GM04503 (cell line): Measurements from ENCODE around the gene ZNF697.
"Not testable (repeated sequence)": the region's sequence is repeated elsewhere in the genome, so short reads cannot be mapped to it uniquely, and the experiment has no call there.

Experiments used
- DNase-seq: peaks from one replicate; pipeline ENCODE4 v3.0.0-alpha.2; 2012; ENCODE audit warnings: low read depth

ZNF697 gene

DNA sequence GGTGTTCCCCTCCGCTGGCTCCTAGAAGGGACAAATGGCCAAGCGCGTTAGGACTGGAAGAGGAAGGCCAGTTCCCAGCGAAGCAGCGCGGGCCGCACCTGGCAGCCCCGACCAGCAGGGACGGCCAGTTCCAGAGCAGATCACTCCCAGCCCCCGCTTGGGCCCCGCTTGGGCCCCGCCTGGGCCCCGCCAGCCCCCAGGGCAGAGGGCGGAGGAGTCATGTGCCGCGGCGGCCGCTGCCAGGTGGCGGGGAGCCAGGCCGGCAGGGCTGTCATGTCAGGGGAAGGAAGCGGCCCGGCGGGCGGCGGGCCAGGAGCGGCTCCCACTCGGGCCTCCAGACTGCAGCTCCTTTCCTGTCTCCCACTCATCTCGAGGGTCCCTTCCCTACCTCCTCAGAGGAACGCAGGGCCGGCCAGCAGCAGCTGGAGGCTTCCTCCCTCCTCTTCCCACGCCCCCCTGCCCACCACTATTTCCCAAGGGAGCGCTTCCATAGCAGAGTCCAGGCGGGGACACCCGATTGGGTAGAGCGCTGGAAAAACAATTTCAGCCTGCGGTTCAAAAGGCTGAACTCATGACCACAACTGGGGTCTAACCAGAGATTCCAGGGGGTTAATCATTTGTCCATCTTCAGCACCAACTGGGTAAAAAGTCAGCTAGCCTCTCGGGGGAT, 16.5 kb downstream of the ZNF697 start:
- no peak for DNase-seq

GRCh38 chr1:119631086-119631432, 17.0 kb downstream of the ZNF697 start:
- no peak for DNase-seq

DNA sequence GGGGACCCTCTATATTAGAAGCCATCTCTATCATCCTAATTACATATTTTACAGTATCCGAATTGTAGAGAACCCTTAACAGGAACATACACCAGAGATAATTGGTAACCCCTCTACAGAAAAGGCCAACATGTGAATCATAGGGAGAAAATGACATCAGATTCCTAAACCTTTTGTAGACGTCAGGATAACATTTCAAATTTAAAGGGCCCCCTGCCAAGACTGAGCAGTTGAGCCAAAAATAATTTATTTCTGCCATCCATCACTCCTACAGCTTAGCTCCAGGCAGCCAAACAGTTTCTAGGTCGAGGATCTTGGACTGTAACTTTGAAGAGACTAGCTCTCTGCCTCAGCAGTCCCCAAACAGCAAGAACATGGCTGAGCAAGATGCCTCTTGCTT, 21.2 kb downstream of the ZNF697 start:
- DNase-seq, result no peak

- no peak for DNase-seq
Observed at GRCh38 chr1:119626011-119626545, 22.0 kb downstream of the ZNF697 start.

- DNase-seq, result no peak
Observed at GRCh38 chr1:119623678-119624077, 24.4 kb downstream of the ZNF697 start.

DNA sequence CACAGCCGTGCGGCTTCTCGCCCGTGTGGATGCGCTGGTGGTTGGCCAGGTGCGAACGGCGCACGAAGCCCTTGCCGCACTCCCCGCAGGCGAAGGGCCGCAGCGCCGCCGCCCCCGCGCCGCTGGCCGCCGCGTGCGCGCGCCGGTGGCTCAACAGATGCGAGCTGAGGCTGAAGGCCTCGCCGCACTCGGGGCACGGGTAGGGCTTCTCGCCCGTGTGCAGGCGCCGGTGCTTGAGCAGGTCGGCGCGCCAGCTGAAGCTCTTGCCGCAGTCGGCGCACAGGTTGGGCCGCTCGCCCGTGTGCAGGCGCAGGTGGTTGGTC, 24.9 kb downstream of the ZNF697 start:
- DNase-seq, result no peak

DNA sequence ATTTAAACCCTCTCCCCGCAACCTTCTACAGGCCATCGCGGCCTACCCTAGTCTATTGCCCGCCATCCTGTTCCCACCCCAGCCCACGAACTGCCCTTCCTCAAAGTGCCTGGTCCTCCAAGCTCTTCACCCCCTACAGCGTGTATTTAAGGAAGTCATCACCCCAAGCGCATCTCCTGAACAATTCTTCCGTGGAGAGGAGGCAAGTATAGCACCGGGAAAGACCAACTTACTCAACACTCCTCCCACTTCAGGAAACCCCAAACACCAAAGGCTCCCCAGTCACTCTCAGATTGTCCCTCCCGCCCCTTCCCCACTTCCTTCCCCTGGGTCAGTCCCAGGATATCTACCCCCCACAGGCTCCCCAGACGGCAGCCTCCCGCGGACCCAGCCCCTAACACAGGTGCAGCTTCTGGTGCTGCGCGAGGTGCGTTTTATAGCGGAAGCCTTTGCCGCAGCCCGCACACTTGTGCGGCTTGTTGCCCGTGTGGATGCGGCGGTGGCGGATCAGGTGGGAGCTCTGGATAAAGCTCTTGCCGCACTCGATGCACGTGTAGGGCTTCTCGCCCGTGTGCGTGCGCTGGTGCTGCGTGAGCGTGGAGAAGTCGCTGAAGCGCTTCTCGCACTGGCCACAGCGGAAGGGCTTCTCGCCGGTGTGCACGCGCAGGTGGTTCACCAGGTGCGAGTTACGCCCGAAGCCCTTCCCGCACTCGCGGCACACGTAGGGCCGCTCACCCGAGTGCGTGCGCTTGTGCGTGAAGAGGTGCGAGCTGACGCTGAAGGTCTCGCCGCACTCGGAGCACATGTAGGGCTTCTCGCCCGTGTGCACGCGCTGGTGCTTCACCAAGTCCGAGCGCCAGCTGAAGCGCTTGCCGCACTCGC, 25.5 kb downstream of the ZNF697 start:
- no peak for DNase-seq

GRCh38 chr1:119621705-119622104, 26.4 kb downstream of the ZNF697 start:
- DNase-seq, result no peak

DNA sequence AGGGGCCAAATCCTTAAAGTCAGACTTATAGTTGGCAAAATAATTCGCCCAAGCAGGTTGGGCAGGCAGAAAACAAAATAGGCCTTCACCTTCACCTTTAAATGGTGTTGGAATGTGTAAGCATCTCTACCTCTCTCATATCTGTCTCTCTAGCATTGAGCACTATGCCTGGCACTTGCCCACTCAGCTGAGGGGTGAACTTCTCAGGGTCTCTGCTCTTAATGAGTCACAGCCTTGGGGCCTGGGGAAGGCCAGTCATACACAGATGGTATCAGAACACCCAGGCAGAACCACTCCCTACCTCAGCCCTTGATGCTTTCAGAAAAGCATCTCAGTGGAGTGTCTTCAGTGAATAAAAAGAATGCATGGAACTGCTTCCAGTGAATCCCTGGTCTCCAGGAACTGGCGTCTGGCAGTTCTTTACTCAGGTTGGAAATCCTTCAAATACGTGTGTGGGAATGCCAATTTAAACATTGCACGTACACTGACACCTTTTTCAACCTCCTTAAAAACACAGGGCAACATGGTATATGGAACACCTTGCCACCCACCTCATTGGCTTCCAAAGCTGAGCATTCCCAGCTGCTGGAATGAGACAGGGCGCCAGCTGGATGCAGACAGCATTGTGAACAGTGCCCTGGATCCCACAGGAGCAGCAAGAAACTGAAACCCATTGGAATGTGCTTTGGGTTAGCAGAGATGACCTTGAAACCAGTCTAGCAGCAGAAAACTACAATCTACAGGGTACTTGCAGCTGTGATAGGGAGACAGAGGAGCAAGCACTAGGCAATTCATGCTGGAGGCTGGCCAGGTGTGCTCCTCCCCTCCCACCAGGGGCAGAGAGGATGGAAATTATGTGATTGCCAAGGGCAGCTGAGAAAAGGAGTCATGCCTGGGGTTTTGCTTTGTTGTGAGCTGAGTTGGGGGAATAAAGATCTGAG, 30.0 kb downstream of the ZNF697 start:
- no peak for DNase-seq

- DNase-seq, result not testable (repeated sequence)
Observed at GRCh38 chr1:119616748-119617147, 31.3 kb downstream of the ZNF697 start.

GRCh38 chr1:119615100-119615499, 33.0 kb downstream of the ZNF697 start:
- DNase-seq, result not testable (repeated sequence)

DNA sequence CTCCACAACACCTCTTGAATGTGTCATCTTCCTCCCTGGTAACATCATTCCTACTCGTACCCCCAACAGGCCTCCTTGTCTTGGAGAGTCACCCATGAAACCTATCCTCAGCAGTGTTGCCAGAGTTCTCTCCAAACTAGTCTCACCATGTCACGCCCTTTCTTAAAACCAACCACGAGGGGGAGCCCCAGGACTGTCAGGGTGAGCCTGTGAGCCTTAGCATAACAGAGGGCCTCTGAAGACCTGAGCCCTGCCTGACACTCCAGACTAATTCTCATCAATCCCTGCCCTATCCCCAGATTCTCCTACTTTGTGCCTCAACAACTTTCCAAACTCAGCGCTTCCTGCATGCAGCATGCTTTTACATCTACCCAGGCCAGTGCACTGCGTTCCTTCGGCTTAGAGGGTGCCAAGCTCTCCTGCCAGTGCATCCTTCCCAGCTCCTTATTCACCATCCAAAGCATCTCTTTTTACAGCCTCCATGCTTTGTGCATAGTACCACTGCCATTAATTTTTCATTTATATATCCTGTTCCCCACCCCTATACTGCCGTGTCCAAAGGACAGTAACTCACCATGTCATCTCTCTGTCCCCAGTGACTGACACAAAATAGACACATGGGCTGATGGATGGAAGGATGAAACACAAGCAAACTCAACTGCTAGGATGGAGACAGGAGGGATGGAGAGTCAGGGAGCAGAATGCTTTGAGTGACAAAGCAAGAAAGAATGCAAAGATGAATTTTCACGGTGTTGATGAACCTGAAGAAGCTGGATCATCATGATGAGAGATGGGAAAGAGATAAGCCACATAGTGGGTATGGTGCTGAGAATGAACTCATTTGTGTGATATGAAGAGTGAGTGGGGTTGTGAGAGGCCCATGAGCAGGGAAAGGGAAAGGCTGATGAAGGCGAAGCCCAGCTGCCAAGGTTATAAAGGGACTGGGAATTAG, 34.0 kb downstream of the ZNF697 start:
- no peak for DNase-seq

DNA sequence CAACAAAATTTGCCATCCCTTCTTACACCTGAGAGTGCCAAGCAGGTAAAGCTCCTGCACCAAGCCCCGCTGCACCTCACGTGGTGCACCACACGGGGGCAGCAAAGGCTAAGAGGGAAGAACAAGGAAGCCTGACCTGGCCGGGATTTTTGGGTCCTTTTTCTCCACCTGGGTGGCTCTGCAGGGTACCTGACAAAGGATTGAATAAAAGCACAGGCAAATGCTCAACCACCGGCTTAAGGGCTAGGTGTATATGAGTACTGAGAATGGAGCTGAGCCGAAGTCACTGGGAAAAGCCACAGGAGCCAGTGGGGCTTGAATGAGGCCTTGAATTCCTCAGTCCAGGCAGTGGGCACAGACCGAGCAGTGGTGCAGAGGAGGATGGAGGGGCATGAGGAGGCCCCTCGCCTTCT, 36.4 kb downstream of the ZNF697 start:
- DNase-seq, result no peak

- DNase-seq, result not testable (repeated sequence)
Observed at GRCh38 chr1:119608816-119609215, 39.2 kb downstream of the ZNF697 start.

- DNase-seq, result not testable (repeated sequence)
Observed at GRCh38 chr1:119607087-119607807, 40.8 kb downstream of the ZNF697 start.

DNA sequence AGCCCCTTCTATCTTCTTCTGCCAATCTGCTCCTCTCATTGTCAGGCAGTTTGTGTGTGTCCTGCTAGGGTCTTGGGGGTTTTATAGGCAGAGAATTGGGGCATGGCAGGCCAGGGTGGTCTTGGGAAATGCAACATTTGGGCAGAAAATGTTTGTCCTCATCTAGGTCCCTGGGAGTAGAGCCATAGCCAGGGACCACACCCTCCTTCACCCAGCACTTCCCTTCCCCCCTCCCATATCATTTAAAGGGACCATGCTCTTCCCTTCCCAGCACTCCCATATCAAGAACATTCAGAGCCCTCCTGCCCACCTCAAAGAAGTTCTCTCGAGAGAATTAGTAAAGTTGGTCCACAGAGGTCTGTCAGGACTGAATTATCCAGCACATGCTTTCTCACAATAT, 41.7 kb downstream of the ZNF697 start:
- no peak for DNase-seq

DNA sequence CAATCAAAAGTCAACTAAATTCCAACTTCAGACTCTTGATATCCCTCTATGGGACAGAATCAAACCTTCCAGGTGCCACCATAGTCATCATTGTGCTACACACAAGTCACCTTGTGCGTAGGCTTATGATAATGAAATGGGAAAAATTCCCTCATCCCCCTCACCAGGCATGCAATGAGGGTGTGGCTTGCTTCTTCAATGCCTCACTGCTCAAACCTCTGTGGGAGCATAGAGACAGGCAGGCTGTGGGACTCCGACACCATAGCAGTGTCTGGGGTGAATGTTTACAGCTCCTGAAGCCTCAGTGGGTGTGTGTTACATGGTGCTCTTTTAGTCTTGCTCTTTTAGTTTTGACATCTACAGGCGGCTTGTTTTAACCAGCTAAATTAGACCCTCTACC, 42.4 kb downstream of the ZNF697 start:
- no peak for DNase-seq

- DNase-seq, result not testable (repeated sequence)
Observed at GRCh38 chr1:119605080-119605479, 43.0 kb downstream of the ZNF697 start.

DNA sequence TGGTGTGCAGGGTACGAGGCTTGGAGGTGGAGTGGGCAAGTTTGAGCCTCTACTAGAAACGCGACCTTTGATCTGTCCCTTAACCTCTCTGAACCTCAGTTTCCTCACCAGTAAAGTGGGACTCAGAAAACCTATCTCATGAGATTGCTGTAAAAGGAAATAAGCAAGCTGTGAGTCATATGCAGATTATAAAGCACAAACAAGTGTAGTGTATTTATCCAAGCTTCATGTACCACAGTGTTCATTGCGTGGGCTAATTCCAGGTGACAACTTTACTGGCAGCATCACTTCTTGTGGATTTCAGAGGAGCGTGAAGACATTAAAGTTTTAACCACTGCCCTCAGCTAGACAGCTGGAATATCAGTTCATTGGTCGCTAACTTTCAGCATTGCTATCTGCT, 44.4 kb downstream of the ZNF697 start:
- no peak for DNase-seq

GRCh38 chr1:119603241-119603640, 44.8 kb downstream of the ZNF697 start:
- not testable (repeated sequence) for DNase-seq
